Measurements from ENCODE around the gene UVSSA. TPM values are rescaled to one million over a fixed set of nuclear protein-coding genes. Genes with fewer than 3 reads are reported as not detected.
A peak's percentile ranks its signal among the peaks of the same experiment; 100 is the strongest.

UVSSA gene
- total RNA-seq, 2 experiments from 2014 or later: 16.7 to 17.0 TPM

DNA sequence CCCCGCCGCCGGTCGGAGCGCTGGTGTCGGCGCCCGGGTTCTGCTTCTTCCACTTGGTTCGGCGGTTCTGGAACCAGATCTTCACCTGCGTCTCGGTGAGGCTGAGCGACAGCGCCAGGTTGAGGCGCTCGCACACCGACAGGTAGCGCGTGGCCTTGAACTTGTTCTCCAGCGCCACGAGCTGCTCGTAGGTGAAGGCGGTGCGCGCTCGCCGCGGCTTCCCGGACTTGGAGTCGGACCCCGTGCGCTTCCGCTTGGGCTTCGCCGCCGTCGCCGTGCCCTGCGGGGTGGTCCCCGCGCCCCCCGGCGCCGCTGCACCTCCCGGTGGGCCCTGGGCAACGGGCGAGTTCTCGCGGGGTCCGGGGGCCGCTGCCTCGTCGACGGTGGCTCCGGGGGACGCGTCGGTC is 56.2 kb downstream of the UVSSA start:
- CTCF ChIA-PET: no interaction called here
- Mint-ChIP-seq H3K4me3 (no peak overlapping the region), H3K36me3 (ENCODE audit: low read depth) (peaks cover 9% of the 10 kb centered on the region), H3K4me1 (ENCODE audit: low read depth) (peaks cover 3% of the 10 kb centered on the region), H3K9me3 (ENCODE audit: insufficient read depth) (no peaks in the 10 kb centered on the region), H3K27me3 (ENCODE audit: low read depth) (peaks cover 39% of the 10 kb centered on the region), H3K27ac (no peak overlapping the region)
- POLR2A ChIA-PET: no interaction called here
- ATAC-seq (no peak), DNase-seq (no peak)

DNA sequence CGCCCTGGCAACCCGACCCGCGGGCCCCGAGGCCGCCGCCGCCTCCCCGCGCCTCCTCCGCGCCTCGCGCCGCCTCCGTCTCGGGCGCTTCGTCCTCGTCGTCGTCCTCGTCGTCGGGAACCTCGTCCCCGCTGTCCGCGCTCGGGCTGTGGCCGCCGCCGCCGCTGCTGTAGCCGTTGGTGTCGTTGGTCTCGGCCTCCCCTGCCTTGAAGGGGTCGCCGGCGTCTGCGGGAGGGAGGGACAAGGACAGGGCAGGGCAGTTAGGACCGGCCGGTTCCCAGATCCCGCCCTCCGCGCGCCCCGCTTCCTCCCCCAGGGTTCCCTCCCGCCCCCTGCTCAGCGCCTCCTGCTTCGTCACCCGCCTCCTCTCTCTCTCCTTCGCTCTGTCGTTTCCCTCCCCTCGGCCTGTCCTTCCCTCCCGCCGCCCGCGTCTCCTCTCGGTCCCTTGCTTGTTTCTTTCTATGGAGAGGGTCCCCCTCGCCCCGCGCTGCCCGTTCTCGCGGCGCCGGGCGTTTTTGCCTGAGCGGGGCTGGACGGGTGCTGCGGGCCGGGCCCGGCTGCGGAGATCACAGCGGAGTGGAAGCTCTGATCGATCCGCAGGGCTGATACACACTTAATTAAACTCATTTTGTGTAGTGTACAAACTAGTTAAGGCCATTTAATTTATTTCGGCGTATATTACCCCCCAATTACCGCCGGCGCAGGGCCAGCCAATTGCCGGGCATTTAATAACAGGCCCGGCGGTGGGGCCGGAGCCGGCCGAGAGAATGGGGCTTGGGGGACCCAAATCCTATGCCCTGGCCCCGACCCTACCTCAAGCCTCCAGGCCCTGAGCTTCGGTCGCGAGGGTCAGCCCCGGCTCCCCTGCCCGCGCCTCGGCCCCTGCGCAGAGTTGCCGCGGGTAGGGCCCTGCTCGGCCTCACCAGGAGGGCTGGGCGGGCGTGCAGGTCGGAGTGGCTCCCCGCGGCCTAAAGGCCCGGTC is 56.9 kb downstream of the UVSSA start:
- DNase-seq: no peak
- Mint-ChIP-seq H3K9me3 (ENCODE audit: insufficient read depth) (no peaks in the 10 kb centered on the region), H3K4me3 (peak overlapping the region; percentile 42), H3K27me3 (ENCODE audit: low read depth) (peaks cover 46% of the 10 kb centered on the region), H3K27ac (no peak overlapping the region), H3K4me1 (ENCODE audit: low read depth) (peaks cover 3% of the 10 kb centered on the region), H3K36me3 (ENCODE audit: low read depth) (peaks cover 6% of the 10 kb centered on the region)
- ChIA-PET CTCF (no interaction called here), POLR2A (no interaction called here)
- ATAC-seq: no peak

- Mint-ChIP-seq H3K9me3 (ENCODE audit: insufficient read depth) (no peaks in the 10 kb centered on the region), H3K36me3 (ENCODE audit: low read depth) (peaks cover 6% of the 10 kb centered on the region), H3K27ac (peak overlapping the region; percentile 81), H3K27me3 (ENCODE audit: low read depth) (peaks cover 51% of the 10 kb centered on the region), H3K4me3 (peak overlapping the region; percentile 58), H3K4me1 (ENCODE audit: low read depth) (peaks cover 3% of the 10 kb centered on the region)
- ATAC-seq (no peak), DNase-seq (no peak)
- CTCF ChIA-PET: no interaction called here
- POLR2A ChIA-PET: no interaction called here
These were observed 57.7 kb downstream of the UVSSA start for GRCh38 chr4:1404573-1405253.

GRCh38 chr4:1405254-1405635 is 58.2 kb downstream of the UVSSA start:
- DNase-seq (no peak), ATAC-seq (no peak)
- no peaks in the 10 kb centered on the region for H3K9me3 Mint-ChIP-seq (ENCODE audit: insufficient read depth)
- ChIA-PET POLR2A (no interaction called here), CTCF (no interaction called here)
- peaks cover 52% of the 10 kb centered on the region for H3K27me3 Mint-ChIP-seq (ENCODE audit: low read depth)
- peak overlapping the region; percentile 81 for H3K27ac Mint-ChIP-seq
- peaks cover 6% of the 10 kb centered on the region for H3K36me3 Mint-ChIP-seq (ENCODE audit: low read depth)
- H3K4me1 Mint-ChIP-seq (ENCODE audit: low read depth): peaks cover 3% of the 10 kb centered on the region
- H3K4me3 Mint-ChIP-seq: peak overlapping the region; percentile 58

DNA sequence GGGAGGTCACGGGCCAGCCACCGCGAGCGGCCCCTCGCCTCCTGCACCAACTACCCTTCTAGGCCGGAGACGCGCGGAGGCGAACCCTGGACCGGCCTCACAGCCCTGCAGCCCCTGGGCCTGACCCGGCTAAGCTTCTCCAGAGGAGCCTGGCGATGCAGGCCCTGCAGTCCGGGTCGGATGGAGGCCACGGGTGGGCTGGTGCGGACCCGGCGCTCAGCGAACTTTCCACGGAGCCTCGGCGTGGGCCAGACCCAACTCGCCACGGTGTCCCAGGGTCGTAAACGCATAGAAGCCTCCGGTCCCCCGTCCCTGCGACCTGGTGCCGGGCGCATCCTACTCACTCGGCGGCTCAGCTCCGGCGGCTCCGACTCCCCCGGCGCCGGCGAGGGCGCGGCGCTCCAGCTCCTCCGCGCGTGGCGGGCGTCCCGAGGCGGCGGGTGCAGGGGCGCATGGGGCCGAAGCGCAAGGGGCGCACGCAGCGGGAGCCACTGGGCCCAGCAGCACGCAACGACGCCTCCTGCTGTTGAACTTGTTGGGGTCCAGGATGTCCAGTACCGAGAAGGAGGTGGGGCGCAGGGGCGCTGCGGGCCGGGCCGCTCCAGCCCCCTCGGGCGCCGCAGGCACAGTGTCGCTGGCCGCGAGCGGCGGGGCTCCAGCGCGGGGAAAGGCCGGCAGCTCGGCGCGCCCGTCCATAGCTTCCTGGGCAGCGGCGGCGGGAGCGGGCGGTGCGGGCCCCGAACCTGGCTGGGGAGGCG is 58.8 kb downstream of the UVSSA start:
- Mint-ChIP-seq H3K9me3 (ENCODE audit: insufficient read depth) (no peaks in the 10 kb centered on the region), H3K36me3 (ENCODE audit: low read depth) (peaks cover 6% of the 10 kb centered on the region), H3K4me3 (no peak overlapping the region), H3K4me1 (ENCODE audit: low read depth) (peaks cover 3% of the 10 kb centered on the region), H3K27ac (no peak overlapping the region), H3K27me3 (ENCODE audit: low read depth) (peaks cover 49% of the 10 kb centered on the region)
- POLR2A ChIA-PET: no interaction called here
- CTCF ChIA-PET: no interaction called here
- DNase-seq: no peak
- no peak for ATAC-seq

DNA sequence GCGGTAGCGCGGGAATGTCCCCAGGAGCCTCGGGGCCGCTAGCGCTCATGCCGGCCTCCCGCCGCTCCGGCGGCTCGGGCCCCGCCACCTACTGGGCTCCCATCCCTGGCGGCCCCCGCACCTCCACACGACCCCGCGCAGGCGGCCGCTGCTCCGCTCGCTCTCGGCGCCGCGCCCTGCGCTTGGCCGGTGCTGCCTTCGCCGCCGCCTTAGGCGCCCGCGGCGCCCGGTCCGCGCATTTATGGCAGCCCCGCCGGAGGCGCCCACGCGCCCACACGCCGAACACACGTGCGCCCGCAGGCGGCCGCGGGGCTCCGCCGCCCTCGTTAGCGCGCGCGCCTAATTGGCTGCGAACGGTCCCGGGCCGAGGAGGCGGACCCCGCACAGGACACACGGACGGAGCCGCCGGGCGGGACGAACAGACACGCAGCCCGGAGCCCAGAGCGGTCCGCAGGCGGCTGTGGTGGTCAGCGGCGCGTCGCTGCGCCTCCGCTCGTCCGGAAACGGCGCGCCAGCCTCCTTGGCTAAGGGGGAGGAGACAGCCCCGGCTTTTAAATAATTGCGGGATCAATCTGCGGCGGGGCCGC is 59.5 kb downstream of the UVSSA start, which contains the start of gene NKX1-1:
Gene NKX1-1, minus strand, starts transcription at position 49 of the 587 bp plus-strand sequence. Its CDS starts 0 bp downstream, at position 49.
- ATAC-seq (no peak), DNase-seq (no peak)
- peaks cover 52% of the 10 kb centered on the region for H3K27me3 Mint-ChIP-seq (ENCODE audit: low read depth)
- H3K4me1 Mint-ChIP-seq (ENCODE audit: low read depth): peaks cover 3% of the 10 kb centered on the region
- H3K27ac Mint-ChIP-seq: peak within 1 kb of the TSS; percentile 81
- H3K4me3 Mint-ChIP-seq: peak within 1 kb of the TSS; percentile 58
- POLR2A ChIA-PET: no interaction called here
- H3K36me3 Mint-ChIP-seq (ENCODE audit: low read depth): peaks cover 6% of the 10 kb centered on the region
- CTCF ChIA-PET: no interaction called here
- H3K9me3 Mint-ChIP-seq (ENCODE audit: insufficient read depth): no peaks in the 10 kb centered on the region

DNA sequence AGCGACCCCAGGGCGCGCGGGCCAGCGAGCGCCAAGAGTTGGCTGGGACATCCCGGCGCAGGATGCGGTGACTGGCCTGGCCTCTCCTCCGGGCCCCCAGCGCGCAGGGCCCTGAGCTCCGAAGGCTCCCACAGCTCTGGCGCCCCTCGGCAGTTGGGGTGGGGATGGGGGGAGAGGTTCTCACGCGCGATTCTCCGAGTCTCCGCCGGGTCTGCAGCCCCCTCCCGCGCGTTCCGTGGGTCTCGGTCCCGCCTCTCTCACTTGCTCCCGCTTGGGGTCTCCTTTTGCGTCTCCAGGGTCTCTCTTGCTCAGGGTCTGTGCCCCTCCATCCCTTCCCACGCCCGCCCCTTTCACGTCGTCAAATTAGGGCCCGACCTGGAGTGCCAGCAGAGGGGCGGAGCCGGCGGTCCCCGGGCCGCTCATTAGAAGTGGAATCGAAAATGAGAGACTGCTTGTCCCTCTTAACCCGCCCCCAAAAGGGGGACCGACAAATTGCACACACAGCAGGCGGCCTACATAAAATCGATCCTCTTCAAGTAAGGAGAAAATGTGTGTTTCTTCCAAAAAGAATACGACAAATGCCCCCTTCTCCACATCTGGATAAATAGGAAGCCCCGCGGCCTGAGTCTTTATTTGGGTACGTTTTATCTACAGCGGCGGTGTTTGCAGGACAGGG is 60.1 kb downstream of the UVSSA start:
- no peak for DNase-seq
- Mint-ChIP-seq H3K4me3 (peak overlapping the region; percentile 42), H3K4me1 (ENCODE audit: low read depth) (peaks cover 3% of the 10 kb centered on the region), H3K27me3 (ENCODE audit: low read depth) (peaks cover 45% of the 10 kb centered on the region), H3K9me3 (ENCODE audit: insufficient read depth) (no peaks in the 10 kb centered on the region), H3K36me3 (ENCODE audit: low read depth) (peaks cover 6% of the 10 kb centered on the region), H3K27ac (peak overlapping the region; percentile 73)
- ChIA-PET CTCF (no interaction called here), POLR2A (no interaction called here)
- ATAC-seq: no peak

GRCh38 chr4:1407657-1408333 is 60.8 kb downstream of the UVSSA start:
- no peak for DNase-seq

DNA sequence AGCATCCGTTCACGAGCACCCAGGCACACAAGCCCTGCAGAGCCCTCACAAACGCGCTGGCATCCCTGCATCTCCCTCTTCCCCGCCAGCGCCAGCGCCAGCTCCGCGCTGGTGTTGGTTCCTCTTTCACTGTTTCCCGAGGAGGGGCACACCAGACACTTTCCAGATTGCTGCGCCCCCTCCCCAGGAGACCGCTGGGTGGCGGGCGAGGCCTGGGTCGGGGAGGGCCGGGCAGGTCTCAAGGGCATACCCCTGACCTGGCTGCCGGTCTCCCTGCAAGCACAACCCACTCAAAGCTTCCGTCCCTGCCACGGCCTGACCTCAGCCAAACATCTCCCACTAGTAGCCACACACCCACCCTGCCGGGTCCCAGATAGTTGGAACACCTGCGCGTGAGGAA is 61.4 kb downstream of the UVSSA start:
- peak overlapping the region; percentile 54 for H3K27ac Mint-ChIP-seq
- H3K36me3 Mint-ChIP-seq (ENCODE audit: low read depth): peaks cover 6% of the 10 kb centered on the region
- ChIA-PET POLR2A (no interaction called here), CTCF (no interaction called here)
- no peak overlapping the region for H3K4me3 Mint-ChIP-seq
- H3K4me1 Mint-ChIP-seq (ENCODE audit: low read depth): peaks cover 3% of the 10 kb centered on the region
- H3K9me3 Mint-ChIP-seq (ENCODE audit: insufficient read depth): no peaks in the 10 kb centered on the region
- no peak for DNase-seq
- peaks cover 41% of the 10 kb centered on the region for H3K27me3 Mint-ChIP-seq (ENCODE audit: low read depth)
- no peak for ATAC-seq

More at GRCh38 chr4:1407657-1408333, 60.8 kb downstream of the UVSSA start:
- Mint-ChIP-seq H3K27me3 (ENCODE audit: low read depth) (peaks cover 40% of the 10 kb centered on the region), H3K27ac (peak overlapping the region; percentile 36), H3K36me3 (ENCODE audit: low read depth) (peaks cover 6% of the 10 kb centered on the region), H3K4me1 (ENCODE audit: low read depth) (peaks cover 3% of the 10 kb centered on the region), H3K4me3 (no peak overlapping the region), H3K9me3 (ENCODE audit: insufficient read depth) (no peaks in the 10 kb centered on the region)
- POLR2A ChIA-PET: no interaction called here
- CTCF ChIA-PET: no interaction called here
- ATAC-seq: no peak

- DNase-seq: no peak
- CTCF ChIA-PET: no interaction called here
- peaks cover 40% of the 10 kb centered on the region for H3K27me3 Mint-ChIP-seq (ENCODE audit: low read depth)
These were observed 62.1 kb downstream of the UVSSA start for GRCh38 chr4:1409079-1409478.

More at GRCh38 chr4:1409079-1409478, 62.1 kb downstream of the UVSSA start:
- no peak for ATAC-seq
- Mint-ChIP-seq H3K9me3 (ENCODE audit: insufficient read depth) (no peaks in the 10 kb centered on the region), H3K4me3 (no peak overlapping the region), H3K36me3 (ENCODE audit: low read depth) (peaks cover 6% of the 10 kb centered on the region), H3K27ac (no peak overlapping the region), H3K4me1 (ENCODE audit: low read depth) (peaks cover 3% of the 10 kb centered on the region)
- POLR2A ChIA-PET: no interaction called here

All from activated CD8-positive, alpha-beta T cell treated with anti-CD3 and anti-CD28 coated beads, Interleukin-2, amount 10 ng/mL, durations not matched to agents 7 days and 5 days (primary cell).